Effector CD4-positive, alpha-beta T cell (primary cell): ENCODE measurements around the gene HSPBP1.
A peak's percentile ranks its signal among the peaks of the same experiment; 100 is the strongest.
"Not testable (repeated sequence)": the region's sequence is repeated elsewhere in the genome, so short reads cannot be mapped to it uniquely, and the experiment has no call there.

Experiments
- DNase-seq: peaks from one replicate; pipeline ENCODE4 v3.0.0-alpha.2; 2020

The HSPBP1 gene

GRCh38 chr19:55231391-55232285, 48.3 kb downstream of the HSPBP1 start:
- DNase-seq, result no peak

GRCh38 chr19:55230780-55231179, 49.1 kb downstream of the HSPBP1 start:
- no peak for DNase-seq

GRCh38 chr19:55230329-55230728, 49.6 kb downstream of the HSPBP1 start:
- DNase-seq, result no peak

GRCh38 chr19:55229789-55230182, 50.1 kb downstream of the HSPBP1 start:
- DNase-seq, result no peak

GRCh38 chr19:55229145-55229788, 50.6 kb downstream of the HSPBP1 start:
- DNase-seq, result no peak

- no peak for DNase-seq
These were observed 51.4 kb downstream of the HSPBP1 start, which contains the start of gene TMEM86B for GRCh38 chr19:55228403-55229031. Gene TMEM86B, minus strand, starts transcription at chr19:55228763. Its CDS starts 22 bp downstream, at chr19:55228741.

GRCh38 chr19:55228015-55228391, 51.9 kb downstream of the HSPBP1 start:
- no peak for DNase-seq

GRCh38 chr19:55227241-55228014, 52.5 kb downstream of the HSPBP1 start:
- DNase-seq, result no peak

DNA sequence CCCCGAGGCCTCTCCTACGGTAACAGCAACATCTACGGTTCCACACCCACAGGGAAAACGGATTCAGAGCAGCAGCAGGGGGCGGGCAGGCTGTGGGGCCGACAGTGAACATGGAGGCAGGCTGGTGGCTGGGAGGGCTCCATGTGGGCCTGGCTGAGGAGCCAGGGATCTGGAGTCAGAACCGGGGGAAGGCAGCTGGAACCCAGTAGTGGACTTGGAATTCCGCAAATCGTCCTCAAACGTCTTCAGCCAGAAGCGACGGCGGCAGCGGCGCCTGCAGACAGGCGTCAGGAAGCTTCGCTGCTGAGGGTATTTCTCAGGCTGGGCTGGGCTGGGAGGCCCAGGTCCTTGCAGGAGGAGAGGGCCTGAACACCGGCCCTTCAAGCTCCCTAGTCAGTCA, 53.1 kb downstream of the HSPBP1 start:
- DNase-seq, result no peak

DNA sequence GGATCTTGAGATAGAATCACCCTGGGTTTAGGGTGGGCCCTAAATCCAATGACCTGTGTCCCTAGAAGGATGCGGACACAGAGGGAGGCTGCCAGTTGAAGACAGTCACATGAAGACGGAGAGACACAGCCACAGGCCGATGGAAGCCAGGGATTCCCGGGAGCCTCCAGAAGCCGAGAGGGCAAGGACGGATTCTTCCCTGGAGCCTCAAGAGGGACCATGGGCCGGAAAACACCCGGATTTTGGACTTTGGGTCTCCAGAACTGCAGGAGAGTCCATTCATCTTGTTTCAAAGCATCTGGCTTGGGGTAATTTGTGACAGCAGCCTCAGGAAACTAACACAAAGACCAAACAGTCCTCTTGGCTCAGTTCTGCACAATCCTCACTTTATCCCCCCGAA, 53.6 kb downstream of the HSPBP1 start:
- DNase-seq, result no peak

DNA sequence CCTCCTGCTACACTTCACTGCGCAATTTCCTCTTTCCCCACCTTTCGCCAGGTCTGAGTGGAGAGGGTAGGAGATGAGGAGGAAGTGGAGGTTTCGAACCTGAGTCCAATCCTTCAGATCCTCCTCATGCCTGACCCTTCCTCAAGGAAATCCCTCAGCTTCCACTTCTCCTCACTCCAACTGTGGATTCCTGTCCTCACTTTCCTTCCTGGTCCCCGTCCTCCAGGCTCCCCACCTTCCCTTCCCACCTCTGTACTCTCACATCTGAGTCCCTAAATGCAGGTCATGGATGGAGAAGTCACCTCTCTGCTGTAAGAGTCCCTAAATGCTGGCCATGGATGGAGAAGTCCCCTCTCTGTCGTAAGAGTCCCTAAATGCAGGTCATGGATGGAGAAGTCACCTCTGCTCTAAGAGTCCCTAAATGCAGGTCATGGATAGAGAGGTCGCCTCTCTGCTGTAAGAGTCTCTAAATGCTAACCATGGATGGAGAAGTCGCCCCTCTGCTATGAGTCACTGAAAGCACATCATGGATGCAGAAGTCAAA, 54.4 kb downstream of the HSPBP1 start:
- no peak for DNase-seq

DNA sequence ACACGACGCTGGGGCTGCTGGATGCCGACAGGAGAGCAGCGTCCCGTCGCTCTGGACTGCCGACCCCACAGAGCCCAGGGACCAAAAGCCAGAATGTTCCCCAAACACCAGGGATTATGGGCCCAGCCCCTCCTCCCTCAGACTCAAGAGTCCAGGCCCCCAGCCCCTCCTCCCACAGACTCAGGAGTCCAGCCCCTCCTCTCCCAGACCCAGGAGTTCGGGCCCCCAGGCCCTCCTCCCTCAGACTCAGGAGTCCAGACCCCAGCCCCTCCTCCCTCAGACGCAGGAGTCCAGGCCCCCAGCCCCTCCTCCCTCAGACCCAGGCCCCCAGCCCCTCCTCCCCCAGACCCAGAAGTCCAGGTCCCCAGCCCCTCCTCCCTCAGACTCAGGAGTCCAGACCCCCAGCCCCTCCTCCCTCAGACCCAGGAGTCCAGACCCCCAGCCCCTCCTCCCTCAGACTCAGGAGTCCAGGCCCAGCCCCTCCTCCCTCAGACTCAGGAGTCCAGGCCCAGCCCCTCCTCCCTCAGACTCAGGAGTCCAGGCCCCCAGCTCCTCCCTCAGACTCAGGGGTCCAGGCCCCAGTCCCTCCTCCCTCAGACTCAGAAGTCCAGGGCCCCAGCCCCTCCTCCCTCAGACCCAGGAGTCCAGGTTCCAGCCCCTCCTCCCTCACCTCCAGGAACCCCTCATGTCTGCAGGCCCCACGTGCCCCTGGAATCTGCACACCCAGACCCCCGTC, 55.1 kb downstream of the HSPBP1 start:
- DNase-seq, result not testable (repeated sequence)

- DNase-seq, result no peak
These were observed 55.8 kb downstream of the HSPBP1 start for GRCh38 chr19:55224038-55224665.

DNA sequence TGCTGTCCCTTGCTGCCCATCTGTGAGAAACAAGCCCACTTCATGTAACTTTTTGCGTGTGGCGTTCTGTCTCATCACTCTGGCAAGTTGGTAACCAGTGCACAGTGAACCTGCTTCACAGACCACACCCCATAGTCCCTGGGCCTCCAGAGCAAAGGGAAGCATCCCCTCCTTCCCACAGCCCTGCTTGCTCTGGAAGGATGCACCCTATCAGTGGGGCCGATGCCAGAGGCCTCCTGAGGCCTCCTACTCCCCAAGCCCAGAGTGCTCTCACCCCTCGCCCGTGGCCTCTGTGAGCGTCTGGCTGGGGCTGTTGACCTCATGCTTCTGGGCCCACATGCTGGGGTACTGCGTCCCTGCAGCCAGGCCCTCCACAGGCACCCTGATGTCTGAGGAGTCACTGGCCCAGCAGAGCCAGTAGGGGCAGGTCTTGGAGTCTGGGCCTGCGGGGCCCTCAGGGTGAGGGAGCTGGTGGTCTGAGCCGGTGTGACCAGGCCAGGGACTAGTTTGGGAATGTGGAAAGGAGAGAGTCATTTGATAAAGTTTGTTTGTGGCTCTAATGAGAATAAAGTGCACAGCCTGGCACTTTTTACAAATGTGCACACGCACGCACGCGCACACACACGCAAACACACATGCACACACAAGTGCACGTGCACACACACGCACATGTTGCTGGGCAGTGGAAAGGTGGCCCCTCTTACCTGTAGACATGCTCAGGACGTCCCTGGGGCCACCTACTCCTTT, 56.4 kb downstream of the HSPBP1 start:
- DNase-seq, result no peak

GRCh38 chr19:55220525-55220924, 59.4 kb downstream of the HSPBP1 start:
- DNase-seq, result no peak

- DNase-seq, result peak; percentile 24
These were observed 63.3 kb downstream of the HSPBP1 start for GRCh38 chr19:55216461-55217198.

- no peak for DNase-seq
These were observed 66.4 kb downstream of the HSPBP1 start for GRCh38 chr19:55213547-55213946.

GRCh38 chr19:55212447-55212846, 67.5 kb downstream of the HSPBP1 start:
- no peak for DNase-seq
